ENCODE measurements around the gene NOX3. TPM values are rescaled to one million over a fixed set of nuclear protein-coding genes. Genes with fewer than 3 reads are reported as not detected.

The NOX3 gene
- total and polyA plus RNA-seq, 9 of the 15 experiments (the other 6 are each of a cell fraction or from before 2014, with no cell fraction given), result not detected

- Histone ChIP-seq H3K9ac (ENCODE audit: insufficient read depth in 1 of 2, low read depth in 2 of 2, low read length in 2 of 2) (no peak overlapping the region), H3K4me2 (ENCODE audit: insufficient read depth, low read length) (no peak overlapping the region), H3K9me1 (ENCODE audit: control insufficient read depth, insufficient read depth, low read length) (no peaks in the 10 kb centered on the region), H4K20me1 (replicated peaks; ENCODE audit: control insufficient read depth, insufficient read depth, low read length) (no peaks in the 10 kb centered on the region), H3K36me3 (ENCODE audit: control insufficient read depth, insufficient read depth, low read length) (no peaks in the 10 kb centered on the region), H3K27ac (ENCODE audit: extremely low read depth, low read depth, low read length) (no peak overlapping the region), H3K27me3 (ENCODE audit: control insufficient read depth in 2 of 2, insufficient read depth in 2 of 2, low read length in 2 of 2) (no peaks in the 10 kb centered on the region), H3K4me3 (no peak overlapping the region), H3K79me2 (ENCODE audit: control insufficient read depth, insufficient read depth, low read length) (no peaks in the 10 kb centered on the region), H2AFZ (ENCODE audit: low read depth, low read length) (no peak overlapping the region), H3K9me3 (replicated peaks; ENCODE audit: control insufficient read depth, insufficient read depth, low read depth, low read length) (no peaks in the 10 kb centered on the region), H3K4me1 (replicated peaks in 1 of 2; ENCODE audit: control insufficient read depth in 2 of 2, insufficient read depth in 2 of 2, low read length in 2 of 2) (no peaks in the 10 kb centered on the region)
- WGBS (ENCODE audit: insufficient coverage, low coverage, missing lambda C conversion rate), result 0% methylated on average over 3 of the region's 3 CpGs
- no peak for ATAC-seq
- DNase-seq (ENCODE audit: extremely low read depth in 1 of 4, low spot score in 3 of 4), result no peak
- TF ChIP-seq HES1 (IDR thresholded peaks at IDR 0.05; ENCODE audit: low read depth) (no peak), ZNF57 (CRISPR knock-in tag; IDR thresholded peaks at IDR 0.05) (no peak), RB1 (IDR thresholded peaks at IDR 0.05; ENCODE audit: low read depth) (no peak), RHOXF2B (CRISPR knock-in tag; conservative IDR thresholded peaks at IDR 0.05) (no peak), CBX3 (IDR thresholded peaks at IDR 0.05; ENCODE audit: borderline replicate concordance in 1 of 2, low read length in 2 of 2) (no peak), PRPF4 (IDR thresholded peaks at IDR 0.05; ENCODE audit: insufficient read depth, low read depth, low read length, poor library complexity, severe bottlenecking) (no peak), ZC3H11A (IDR thresholded peaks at IDR 0.05; ENCODE audit: low read depth, low read length) (no peak), RFX5 (IDR thresholded peaks at IDR 0.05; ENCODE audit: low read depth, low read length) (no peak), CGGBP1 (CRISPR knock-in tag; IDR thresholded peaks at IDR 0.05) (no peak), PTTG1 (tag; IDR thresholded peaks at IDR 0.05; ENCODE audit: low read depth) (no peak), HMG20B (CRISPR knock-in tag; IDR thresholded peaks at IDR 0.05) (no peak), USF1 (CRISPR knock-in tag; IDR thresholded peaks at IDR 0.05) (no peak)
- TF ChIP-seq, protein P1, sequence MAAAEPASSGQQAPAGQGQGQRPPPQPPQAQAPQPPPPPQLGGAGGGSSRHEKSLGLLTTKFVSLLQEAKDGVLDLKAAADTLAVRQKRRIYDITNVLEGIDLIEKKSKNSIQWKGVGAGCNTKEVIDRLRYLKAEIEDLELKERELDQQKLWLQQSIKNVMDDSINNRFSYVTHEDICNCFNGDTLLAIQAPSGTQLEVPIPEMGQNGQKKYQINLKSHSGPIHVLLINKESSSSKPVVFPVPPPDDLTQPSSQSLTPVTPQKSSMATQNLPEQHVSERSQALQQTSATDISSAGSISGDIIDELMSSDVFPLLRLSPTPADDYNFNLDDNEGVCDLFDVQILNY (CRISPR knock-in tag; IDR thresholded peaks at IDR 0.05), result no peak
- TF ChIP-seq, protein P2, sequence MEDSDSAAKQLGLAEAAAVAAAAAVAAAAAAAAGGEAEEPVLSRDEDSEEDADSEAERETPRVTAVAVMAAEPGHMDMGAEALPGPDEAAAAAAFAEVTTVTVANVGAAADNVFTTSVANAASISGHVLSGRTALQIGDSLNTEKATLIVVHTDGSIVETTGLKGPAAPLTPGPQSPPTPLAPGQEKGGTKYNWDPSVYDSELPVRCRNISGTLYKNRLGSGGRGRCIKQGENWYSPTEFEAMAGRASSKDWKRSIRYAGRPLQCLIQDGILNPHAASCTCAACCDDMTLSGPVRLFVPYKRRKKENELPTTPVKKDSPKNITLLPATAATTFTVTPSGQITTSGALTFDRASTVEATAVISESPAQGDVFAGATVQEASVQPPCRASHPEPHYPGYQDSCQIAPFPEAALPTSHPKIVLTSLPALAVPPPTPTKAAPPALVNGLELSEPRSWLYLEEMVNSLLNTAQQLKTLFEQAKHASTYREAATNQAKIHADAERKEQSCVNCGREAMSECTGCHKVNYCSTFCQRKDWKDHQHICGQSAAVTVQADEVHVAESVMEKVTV (CRISPR knock-in tag; IDR thresholded peaks at IDR 0.05), result no peak
- CTCF ChIA-PET (ENCODE audit: low intra/inter-chr PET ratio), result no interaction called here
- BruUV-seq (replicated peaks), result no TSS peak
- no peak for FAIRE-seq
- intact Hi-C loops (cut with micrococcal nuclease), result no loop called here
- POLR2A ChIA-PET, result no interaction called here
- in situ Hi-C loops (cut with MboI), result no loop called here
These were observed 41.6 kb downstream of the NOX3 start for GRCh38 chr6:155414049-155414448.

Measured in K562 (cell line).